Endothelial cell of umbilical vein (primary cell): ENCODE data around the gene GSE1. TPM values are rescaled to one million over a fixed set of nuclear protein-coding genes. Genes with fewer than 3 reads are reported as not detected.

ENCODE experiments used
- BruUV-seq: library from RNA; stranded (reverse); fragments of 400-500 nt; replicated peaks from 2 replicates; lab custom pipeline; 2021; lab: Mats Ljungman, UMichigan
- CTCF ChIA-PET: fragments of 300-600, 350-600 bp; sonication (Branson Sonifier 250); formaldehyde crosslinking; loops from one replicate; lab custom pipeline; 2021; ENCODE audit warnings: antibody characterized with exemption, inconsistent platforms; lab: Charles Lee
- POLR2A ChIA-PET: fragments of 300-600, 350-600 bp; sonication (Branson Sonifier 250); formaldehyde crosslinking; loops from one replicate; lab custom pipeline; 2021; ENCODE audit warnings: antibody characterized with exemption, inconsistent platforms; lab: Charles Lee
- DNase-seq: peaks from one replicate; pipeline ENCODE4 v3.0.0-alpha.2; 2011; ENCODE audit warnings: low read depth, low spot score
- FAIRE-seq: peaks from 2 replicates; lab custom pipeline; 2011; peaks lifted over from hg19 to GRCh38; lab: Jason Lieb, UNC
- H2AFZ ChIP-seq: 2 replicates; pipeline ENCODE4 v1.6.0; 2012; ENCODE audit warnings: low read depth, low read length, control low read depth, inconsistent platforms
- H3K27ac ChIP-seq: 2 replicates; pipeline ENCODE4 v1.5.1; 2011; ENCODE audit warnings: low read depth, mild to moderate bottlenecking, control low read depth, low read length, moderate library complexity; ENCODE audit not compliant: insufficient read depth
- H3K27me3 ChIP-seq, 2 experiments: 2 replicates each; pipeline versions ENCODE4 v1.6.0 to v1.6.1; 2011; ENCODE audit warnings: low read length in 2 of 2, mixed read lengths in 1 of 2; ENCODE audit not compliant: control insufficient read depth in 2 of 2, insufficient read depth in 2 of 2
- H3K36me3 ChIP-seq, 2 experiments: 2 replicates in 1 of 2; 3 replicates in 1 of 2; pipeline ENCODE4 v1.5.1; 2011; ENCODE audit warnings: low read length in 2 of 2, mild to moderate bottlenecking in 1 of 2, moderate library complexity in 1 of 2; ENCODE audit not compliant: control insufficient read depth in 2 of 2, insufficient read depth in 2 of 2; ENCODE audit errors: extremely low read depth in 1 of 2
- H3K4me1 ChIP-seq: 3 replicates; pipeline ENCODE4 v1.5.1; 2011; ENCODE audit warnings: mild to moderate bottlenecking, low read length; ENCODE audit not compliant: control insufficient read depth, insufficient read depth; ENCODE audit errors: extremely low read depth
- H3K4me2 ChIP-seq: 2 replicates; pipeline ENCODE4 v1.6.1; 2011; ENCODE audit warnings: low read length, control low read depth, mixed read lengths; ENCODE audit not compliant: insufficient read depth
- H3K4me3 ChIP-seq, 3 experiments: fragments of 200-600 bp in 1 of 3; sonication (generic), shearing (Covaris generic) in 1 of 3; replicated peaks in 1 of 3; 2 replicates each; pipeline ENCODE4 v1.5.1; 2011 to 2016; ENCODE audit warnings: control low read depth in 3 of 3, low read length in 3 of 3, mild to moderate bottlenecking in 2 of 3, inconsistent platforms in 1 of 3, low read depth in 1 of 3, moderate library complexity in 1 of 3; ENCODE audit not compliant: insufficient read depth in 1 of 3
- H3K79me2 ChIP-seq: 2 replicates; pipeline ENCODE4 v1.6.0; 2012; ENCODE audit warnings: low read length, inconsistent platforms; ENCODE audit not compliant: control insufficient read depth, insufficient read depth
- H3K9ac ChIP-seq: replicated peaks from 2 replicates; pipeline ENCODE3; 2011; ENCODE audit warnings: low read length, control low read depth; ENCODE audit not compliant: insufficient read depth; ENCODE audit errors: extremely low read depth
- H3K9me1 ChIP-seq: replicated peaks from 3 replicates; pipeline ENCODE4 v1.6.0; 2011; ENCODE audit warnings: mild to moderate bottlenecking, low read length; ENCODE audit not compliant: control insufficient read depth, insufficient read depth; ENCODE audit errors: extremely low read depth
- H3K9me3 ChIP-seq: replicated peaks from 2 replicates; pipeline ENCODE4 v1.5.1; 2012; ENCODE audit warnings: low read length, inconsistent platforms; ENCODE audit not compliant: control insufficient read depth, insufficient read depth
- H4K20me1 ChIP-seq: replicated peaks from 2 replicates; pipeline ENCODE3; 2011; ENCODE audit warnings: mild to moderate bottlenecking, low read length; ENCODE audit not compliant: control insufficient read depth, insufficient read depth; ENCODE audit errors: extremely low read depth
- EZH2 ChIP-seq: IDR thresholded peaks from 2 replicates; pipeline ENCODE4 v1.6.1; 2012; ENCODE audit warnings: borderline replicate concordance, low read depth, mild to moderate bottlenecking, moderate library complexity, low read length, inconsistent platforms; ENCODE audit not compliant: severe bottlenecking
- FOS ChIP-seq: IDR thresholded peaks from 2 replicates; pipeline ENCODE4 v1.6.1; 2011; ENCODE audit warnings: mild to moderate bottlenecking, low read length, moderate library complexity, borderline replicate concordance; ENCODE audit not compliant: insufficient read depth
- GATA2 ChIP-seq: IDR thresholded peaks from 2 replicates; pipeline ENCODE4 v1.7.0; 2011; ENCODE audit warnings: low read depth, mild to moderate bottlenecking, moderate library complexity, mixed read lengths, low read length; ENCODE audit not compliant: insufficient read length, insufficient read depth
- JUN ChIP-seq: IDR thresholded peaks from 2 replicates; pipeline ENCODE4 v1.6.1; 2011; ENCODE audit warnings: borderline replicate concordance, low read depth; ENCODE audit not compliant: insufficient read length, insufficient read depth
- MYC ChIP-seq: IDR thresholded peaks from one replicate; pipeline ENCODE4 v1.6.1; 2011; ENCODE audit warnings: mild to moderate bottlenecking, low read depth, low read length
- POLR2A ChIP-seq: IDR thresholded peaks from 2 replicates; pipeline ENCODE4 v1.6.1; 2012; ENCODE audit warnings: low read depth, mild to moderate bottlenecking, control low read depth, low read length
- POLR2AphosphoS5 ChIP-seq: IDR thresholded peaks from 2 replicates; pipeline ENCODE4 v1.6.1; 2012; ENCODE audit warnings: low read depth, mild to moderate bottlenecking, control low read depth, low read length, moderate library complexity; ENCODE audit not compliant: insufficient read depth
- dilution Hi-C: fragments of 300-500 bp; cut with MboI; formaldehyde crosslinking; loops from one replicate; pipeline ENCODE4 v1.15.0; 2019; ENCODE audit warnings: low sequenced_read_pairs; ENCODE audit not compliant: extremely low pct_ligation_motif_present
- intact Hi-C: fragments of 100-400 bp; cut with micrococcal nuclease; formaldehyde crosslinking; loops from one replicate; pipeline ENCODE4 v1.10.0; 2022
- polyA plus RNA-seq, 4 experiments: library from polyadenylated mRNA; depleted of rRNA in 3 of 4; stranded (reverse) in 3 of 4; unstranded in 1 of 4; fragments of >200 nt; gene quantifications; 2 replicates each; pipeline versions ENCODE4 v1.2.1 to v1.2.3, GENCODE V29; 2011 to 2012; ENCODE audit warnings: missing spikeins in 1 of 4
- total RNA-seq: library from RNA; stranded (reverse); gene quantifications from 2 replicates; pipeline ENCODE4 v1.2.3, GENCODE V29; 2021
- TF ChIP-seq, protein P1 (sequence below): IDR thresholded peaks from 2 replicates; pipeline ENCODE4 v1.6.1; 2011; ENCODE audit not compliant: insufficient read depth, insufficient read length
- TF ChIP-seq, protein P2 (sequence below), 2 donors: IDR thresholded peaks; 1 replicate in 1 of 2; 2 replicates in 1 of 2; pipeline ENCODE4 v1.5.1; 2011; ENCODE audit warnings: low read length in 2 of 2, mild to moderate bottlenecking in 2 of 2, moderate library complexity in 2 of 2, control low read depth in 1 of 2, inconsistent platforms in 1 of 2, low read depth in 1 of 2; ENCODE audit not compliant: insufficient read depth in 1 of 2; ENCODE audit errors: extremely low read depth in 1 of 2

The GSE1 gene
- total and polyA plus RNA-seq, 2 donors (not counting 3 experiments of a cell fraction or from before 2014, with no cell fraction given) = 4.2 to 18.3 TPM

DNA sequence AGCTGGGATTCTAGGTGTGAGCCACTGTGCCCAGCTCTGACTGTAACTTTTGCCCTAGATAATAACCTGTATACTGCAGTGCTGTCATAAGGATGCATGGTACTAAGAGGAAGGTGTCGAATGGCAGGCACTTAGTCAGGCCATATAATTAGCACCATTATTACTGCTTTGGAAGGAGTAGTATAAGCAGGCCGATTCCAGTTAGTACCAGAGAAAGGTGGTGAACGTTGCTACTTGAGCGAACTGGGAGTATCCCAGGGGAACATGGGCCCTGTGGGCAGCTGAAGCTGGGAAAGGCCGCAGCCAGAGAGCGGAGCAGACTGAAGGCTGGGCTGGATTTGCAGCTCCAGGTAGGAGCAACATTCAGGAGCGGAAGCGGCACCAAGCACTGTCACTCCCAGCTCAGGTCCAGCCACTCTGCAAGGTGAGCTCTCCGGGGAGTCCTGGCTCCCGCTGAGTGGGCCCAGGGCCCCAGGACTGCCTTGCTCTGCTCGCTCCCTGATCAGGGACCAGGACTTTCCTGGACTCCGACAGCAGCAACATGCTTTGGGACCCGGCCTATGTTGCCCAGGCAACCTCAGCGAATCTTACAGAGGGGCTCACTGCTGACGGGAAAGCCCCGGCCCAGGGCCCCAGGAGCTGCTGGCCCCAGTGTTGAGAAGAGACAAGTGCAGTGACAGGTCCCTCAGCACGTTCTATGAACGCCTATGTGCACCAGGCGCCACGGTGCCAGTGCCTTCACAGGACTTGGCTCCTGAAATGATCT lies 109.2 kb downstream of the GSE1 start:
- H3K9me1 ChIP-seq = no peaks in the 10 kb centered on the region
- H3K4me3 ChIP-seq = no peak overlapping the region
- FAIRE-seq (no peak), DNase-seq (no peak)
- intact Hi-C loops = no loop called here
- H3K4me2 ChIP-seq = no peak overlapping the region
- POLR2A ChIA-PET = interaction anchor here (0.7 kb wide), 1 partner anchor 31 kb away, joined by 3 read pairs; no protein-coding TSS in a partner anchor
- no peak overlapping the region for H3K27ac ChIP-seq
- H3K79me2 ChIP-seq = peaks cover 10% of the 10 kb centered on the region
- CTCF ChIA-PET = interaction anchor here (0.9 to 8.1 kb wide), 3 partner anchors 28 to 63 kb away, joined by 3 to 119 read pairs (median 3); partner anchors contain the start of gene C16orf74
- no peak overlapping the region for H3K9ac ChIP-seq
- no peak overlapping the region for H2AFZ ChIP-seq
- H3K36me3 ChIP-seq = peaks cover 0 to 3% of the 10 kb centered on the region in 2 experiments
- H4K20me1 ChIP-seq = no peaks in the 10 kb centered on the region
- no peaks in the 10 kb centered on the region for H3K27me3 ChIP-seq
- H3K9me3 ChIP-seq = no peaks in the 10 kb centered on the region
- dilution Hi-C loops = no loop called here
- TF ChIP-seq POLR2AphosphoS5 (no peak), POLR2A (no peak), MYC (no peak), GATA2 (no peak), FOS (no peak), JUN (no peak), EZH2 (no peak)
- TF ChIP-seq, protein P1, sequence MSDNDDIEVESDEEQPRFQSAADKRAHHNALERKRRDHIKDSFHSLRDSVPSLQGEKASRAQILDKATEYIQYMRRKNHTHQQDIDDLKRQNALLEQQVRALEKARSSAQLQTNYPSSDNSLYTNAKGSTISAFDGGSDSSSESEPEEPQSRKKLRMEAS = no peak
- TF ChIP-seq, protein P2, sequence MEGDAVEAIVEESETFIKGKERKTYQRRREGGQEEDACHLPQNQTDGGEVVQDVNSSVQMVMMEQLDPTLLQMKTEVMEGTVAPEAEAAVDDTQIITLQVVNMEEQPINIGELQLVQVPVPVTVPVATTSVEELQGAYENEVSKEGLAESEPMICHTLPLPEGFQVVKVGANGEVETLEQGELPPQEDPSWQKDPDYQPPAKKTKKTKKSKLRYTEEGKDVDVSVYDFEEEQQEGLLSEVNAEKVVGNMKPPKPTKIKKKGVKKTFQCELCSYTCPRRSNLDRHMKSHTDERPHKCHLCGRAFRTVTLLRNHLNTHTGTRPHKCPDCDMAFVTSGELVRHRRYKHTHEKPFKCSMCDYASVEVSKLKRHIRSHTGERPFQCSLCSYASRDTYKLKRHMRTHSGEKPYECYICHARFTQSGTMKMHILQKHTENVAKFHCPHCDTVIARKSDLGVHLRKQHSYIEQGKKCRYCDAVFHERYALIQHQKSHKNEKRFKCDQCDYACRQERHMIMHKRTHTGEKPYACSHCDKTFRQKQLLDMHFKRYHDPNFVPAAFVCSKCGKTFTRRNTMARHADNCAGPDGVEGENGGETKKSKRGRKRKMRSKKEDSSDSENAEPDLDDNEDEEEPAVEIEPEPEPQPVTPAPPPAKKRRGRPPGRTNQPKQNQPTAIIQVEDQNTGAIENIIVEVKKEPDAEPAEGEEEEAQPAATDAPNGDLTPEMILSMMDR (IDR thresholded peaks at IDR 0.05; ENCODE audit: extremely low read depth in 1 of 2, insufficient read depth in 1 of 2, low read depth in 1 of 2, low read length in 2 of 2) = no peak
- BruUV-seq = no TSS peak
- H3K4me1 ChIP-seq = peaks cover 4% of the 10 kb centered on the region
